ENCODE data around the gene BBX. TPM values are rescaled to one million over a fixed set of nuclear protein-coding genes. Genes with fewer than 3 reads are reported as not detected.

The BBX gene
- total RNA-seq, 4 donors from 2014 or later: 26.5 to 45.8 (median 28.0) TPM

GRCh38 chr3:107682580-107682979, 159.8 kb downstream of the BBX start:
- 80 to 83% methylated on average over 1 of the region's 1 CpG for WGBS, 2 donors
- H3K4me3 ChIP-seq (ENCODE audit: low read depth, poor library complexity, severe bottlenecking): no peak overlapping the region
- intact Hi-C loops (cut with DNase I; ENCODE audit: low total_unique reads): no loop called here
- TF ChIP-seq CTCF (IDR thresholded peaks at IDR 0.05): no peak
- no peak for TF ChIP-seq POLR2A (IDR thresholded peaks at IDR 0.05)
- no peak for DNase-seq (ENCODE audit: low spot score in 2 of 2)

GRCh38 chr3:107683447-107683846, 160.7 kb downstream of the BBX start:
- intact Hi-C loops (cut with DNase I; ENCODE audit: low total_unique reads): no loop called here
- no peak overlapping the region for H3K4me3 ChIP-seq (ENCODE audit: low read depth, poor library complexity, severe bottlenecking)
- 33 to 46% methylated on average over 4 of the region's 4 CpGs for WGBS, 2 donors
- DNase-seq (ENCODE audit: low spot score in 2 of 2): no peak
- no peak for TF ChIP-seq POLR2A (IDR thresholded peaks at IDR 0.05)
- no peak for TF ChIP-seq CTCF (IDR thresholded peaks at IDR 0.05)

GRCh38 chr3:107684431-107684925, 161.7 kb downstream of the BBX start:
- intact Hi-C loops (cut with DNase I; ENCODE audit: low total_unique reads): no loop called here
- no peak for TF ChIP-seq POLR2A (IDR thresholded peaks at IDR 0.05)
- TF ChIP-seq CTCF (IDR thresholded peaks at IDR 0.05): no peak
- H3K4me3 ChIP-seq (ENCODE audit: low read depth, poor library complexity, severe bottlenecking): no peak overlapping the region
- 76 to 81% methylated on average over 5 of the region's 5 CpGs for WGBS, 2 donors
- DNase-seq (ENCODE audit: low spot score in 2 of 2): no peak

GRCh38 chr3:107685383-107685782, 162.6 kb downstream of the BBX start:
- 91 to 93% methylated on average over 2 of the region's 2 CpGs for WGBS, 2 donors

GRCh38 chr3:107687056-107687581, 164.4 kb downstream of the BBX start:
- no peak for DNase-seq (ENCODE audit: low spot score in 2 of 2)
- WGBS, 2 donors: 94% methylated on average over 5 of the region's 5 CpGs
- no peak for TF ChIP-seq POLR2A (IDR thresholded peaks at IDR 0.05)
- TF ChIP-seq CTCF (IDR thresholded peaks at IDR 0.05): no peak
- H3K4me3 ChIP-seq (ENCODE audit: low read depth, poor library complexity, severe bottlenecking): no peak overlapping the region
- intact Hi-C loops (cut with DNase I; ENCODE audit: low total_unique reads): no loop called here

More at GRCh38 chr3:107685383-107685782, 162.6 kb downstream of the BBX start:
- H3K4me3 ChIP-seq (ENCODE audit: low read depth, poor library complexity, severe bottlenecking): no peak overlapping the region
- TF ChIP-seq POLR2A (IDR thresholded peaks at IDR 0.05): no peak
- no peak for TF ChIP-seq CTCF (IDR thresholded peaks at IDR 0.05)
- intact Hi-C loops (cut with DNase I; ENCODE audit: low total_unique reads): no loop called here
- no peak for DNase-seq (ENCODE audit: low spot score in 2 of 2)

- DNase-seq (ENCODE audit: low spot score in 2 of 2): no peak
- no peak overlapping the region for H3K4me3 ChIP-seq (ENCODE audit: low read depth, poor library complexity, severe bottlenecking)
- intact Hi-C loops (cut with DNase I; ENCODE audit: low total_unique reads): no loop called here
- TF ChIP-seq CTCF (IDR thresholded peaks at IDR 0.05) (no peak), POLR2A (IDR thresholded peaks at IDR 0.05) (no peak)
- WGBS, 2 donors: 66 to 68% methylated on average over 6 of the region's 6 CpGs
Observed at GRCh38 chr3:107689355-107689754, 166.6 kb downstream of the BBX start.

Data from lower leg skin (tissue), 4 donors.